ENCODE results near the gene ZNF580. TPM values are rescaled to one million over a fixed set of nuclear protein-coding genes. Genes with fewer than 3 reads are reported as not detected.

The ZNF580 gene
- total RNA-seq, 1 experiment from 2014 or later: 22.8 TPM

GRCh38 chr19:55655648-55656040, 14.8 kb downstream of the ZNF580 start:
- Histone ChIP-seq H2BK20ac (ENCODE audit: low read depth, low read length, poor library complexity, severe bottlenecking) (no peak overlapping the region), H4K20me1 (ENCODE audit: control insufficient read depth, insufficient read depth, insufficient read length) (peaks cover 5% of the 10 kb centered on the region), H4K5ac (ENCODE audit: insufficient read length, low read depth, low read length) (peak overlapping the region; percentile 86), H2AK5ac (ENCODE audit: insufficient read length, low read length) (no peak overlapping the region), H3K4me2 (ENCODE audit: insufficient read depth, insufficient read length, low read length) (peak overlapping the region; percentile 98), H2BK12ac (ENCODE audit: insufficient read length, low read depth, low read length) (no peak overlapping the region), H2BK15ac (ENCODE audit: low read depth, low read length) (no peak overlapping the region), H2AFZ (ENCODE audit: low read length) (no peak overlapping the region), H2BK120ac (ENCODE audit: low read depth, low read length, poor library complexity, severe bottlenecking) (no peak overlapping the region), H2BK5ac (ENCODE audit: insufficient read length, low read length) (peak overlapping the region; percentile 82), H3K23ac (ENCODE audit: insufficient read length, low read depth, low read length) (no peak overlapping the region), H3K4ac (ENCODE audit: low read depth, low read length) (no peak overlapping the region; the same call in 1 of the 2 replicates), H3K56ac (ENCODE audit: insufficient read length, low read depth, low read length) (peak overlapping the region; percentile 67), H4K91ac (ENCODE audit: insufficient read length, low read depth, low read length) (no peak overlapping the region), H3T11ph (ENCODE audit: low read length) (no peak overlapping the region), H3K9ac (ENCODE audit: extremely low read depth, insufficient read length, low read length) (peak overlapping the region; percentile 98), H3K79me1 (ENCODE audit: insufficient read depth, low read depth, low read length, poor library complexity, severe bottlenecking) (no peaks in the 10 kb centered on the region), H3K14ac (ENCODE audit: insufficient read depth, low read length) (peak overlapping the region; percentile 91), H3K4me1 (ENCODE audit: insufficient read depth, low read length) (peaks cover 7% of the 10 kb centered on the region; the same call in 1 of the 2 replicates), H3K27me3 (ENCODE audit: insufficient read depth, low read length) (no peaks in the 10 kb centered on the region), H4K8ac (replicated peaks; ENCODE audit: insufficient read length, low read depth, low read length) (no peak overlapping the region), H3K27ac (ENCODE audit: insufficient read length, low read depth, low read length) (peak overlapping the region; percentile 53), H3K79me2 (ENCODE audit: insufficient read depth, low read length) (peaks cover 45% of the 10 kb centered on the region), H3K23me2 (ENCODE audit: insufficient read length, low read depth, low read length, poor library complexity, severe bottlenecking) (peaks cover 22% of the 10 kb centered on the region), H3K9me3 (ENCODE audit: control insufficient read depth, low read depth, low read length) (no peaks in the 10 kb centered on the region), H3K18ac (ENCODE audit: insufficient read length, low read depth, low read length) (peak overlapping the region; percentile 77)
- Mint-ChIP-seq H3K36me3 (ENCODE audit: insufficient read depth in 1 of 3, low read depth in 3 of 3) (peaks cover 20 to 58% (median 39%) of the 10 kb centered on the region in 3 experiments), H3K4me3 (peak overlapping the region; percentile 93 to 94), H3K27ac (peak overlapping the region; percentile 95 to 98 (median 98)), H3K27me3 (ENCODE audit: low read depth) (no peaks in the 10 kb centered on the region; the same call in 1 of the 2 replicates), H3K9me3 (peaks cover 0 to 3% of the 10 kb centered on the region in 2 experiments; a peak in 3 of 5 replicates), H3K4me1 (peaks cover 27 to 35% of the 10 kb centered on the region in 2 experiments)
- DNase-seq: no peak
- no CpG with 5 or more reads among the region's 19 CpGs for WGBS (ENCODE audit: extremely low coverage, insufficient read length, low lambda C conversion rate)
- TF ChIP-seq CTCF (conservative IDR thresholded peaks at IDR 0.05): no peak
